Esophagus muscularis mucosa (tissue), 4 donors: Measurements from ENCODE around the gene SND1. TPM values are rescaled to one million over a fixed set of nuclear protein-coding genes. Genes with fewer than 3 reads are reported as not detected.

Experiments
- DNase-seq: peaks from one replicate; pipeline ENCODE4 v3.0.0-alpha.2; 2017; ENCODE audit errors: extremely low spot score
- H3K27ac ChIP-seq, 4 donors: fragments of 200-600 bp; sonication (generic); replicated peaks in 1 of 4; 1 replicate in 3 of 4; 2 replicates in 1 of 4; pipeline ENCODE4 v1.5.1; 2016 to 2019; ENCODE audit warnings: mild to moderate bottlenecking in 1 of 4
- H3K27me3 ChIP-seq, 4 donors: fragments of 200-600 bp; sonication (generic); one replicate each; pipeline versions ENCODE4 v1.5.1 to v1.6.0; 2016 to 2019
- H3K36me3 ChIP-seq, 4 donors: fragments of 200-600 bp; sonication (generic); one replicate each; pipeline ENCODE4 v1.5.1; 2016 to 2019
- H3K4me1 ChIP-seq, 4 donors: fragments of 200-600 bp; sonication (generic); one replicate each; pipeline ENCODE4 v1.5.1; 2016 to 2019
- H3K4me3 ChIP-seq, 4 donors: fragments of 200-600 bp; sonication (generic); 1 replicate in 2 of 4; 2 replicates in 2 of 4; pipeline ENCODE4 v1.5.1; 2016 to 2019; ENCODE audit warnings: mild to moderate bottlenecking in 4 of 4, moderate library complexity in 1 of 4
- H3K9me3 ChIP-seq, 4 donors: fragments of 200-600 bp; sonication (generic); 1 replicate in 3 of 4; 2 replicates in 1 of 4; pipeline ENCODE4 v1.5.1; 2016 to 2019
- CTCF ChIP-seq, 3 experiments: fragments of 200-600 bp in 2 of 3; fragments of 450-650 bp in 1 of 3; sonication (generic) in 2 of 3; IDR thresholded peaks; one replicate each; pipeline ENCODE4 v1.5.1; 2017 to 2019; ENCODE audit warnings: antibody characterized with exemption in 3 of 3, mild to moderate bottlenecking in 2 of 3, moderate library complexity in 1 of 3
- EP300 ChIP-seq: sonication (generic); formaldehyde crosslinking; IDR thresholded peaks from one replicate; pipeline ENCODE4 v1.6.1; 2017; ENCODE audit warnings: antibody characterized with exemption
- POLR2A ChIP-seq: fragments of 450-650 bp; IDR thresholded peaks from one replicate; pipeline ENCODE4 v1.6.1; 2017; ENCODE audit warnings: antibody characterized with exemption, moderate library complexity, mild to moderate bottlenecking, low read depth
- POLR2AphosphoS5 ChIP-seq, 2 donors: sonication (generic); formaldehyde crosslinking; IDR thresholded peaks; one replicate each; pipeline ENCODE4 v1.6.1; 2017; ENCODE audit warnings: antibody characterized with exemption in 2 of 2
- WGBS: methylation state at CpG from one replicate; pipeline ENCODE4 v1.1.5; 2018; 5-methylcytosine and 5-hydroxymethylcytosine counted together
- intact Hi-C: fragments of 100-400 bp; cut with DNase I; formaldehyde crosslinking; loops from one replicate; pipeline ENCODE4 v1.15.1; 2023
- total RNA-seq, 4 donors: library from RNA; depleted of rRNA; stranded (reverse); fragments of >200 nt; gene quantifications; one replicate each; pipeline versions ENCODE4 v1.1.0 to v1.2.1, GENCODE V29; 2016

The SND1 gene
- total RNA-seq, 4 donors from 2014 or later: 71.4 to 91.2 (median 81.3) TPM

- intact Hi-C loops: no loop called here
- H3K27ac ChIP-seq: no peak overlapping the region
- no peak for TF ChIP-seq EP300
- TF ChIP-seq POLR2A: no peak
- no peak for TF ChIP-seq POLR2AphosphoS5 (IDR thresholded peaks at IDR 0.05)
- no peak for TF ChIP-seq CTCF (IDR thresholded peaks at IDR 0.05)
- no peaks in the 10 kb centered on the region for H3K27me3 ChIP-seq
- 77% methylated on average over 3 of the region's 3 CpGs for WGBS
- DNase-seq: no peak
- no peaks in the 10 kb centered on the region for H3K9me3 ChIP-seq
- no peak overlapping the region for H3K4me3 ChIP-seq
- H3K36me3 ChIP-seq: peaks cover 0 to 12% (median 0%) of the 10 kb centered on the region in 4 donors
- peaks cover 8 to 26% (median 12%) of the 10 kb centered on the region in 4 donors for H3K4me1 ChIP-seq
These were observed 7.1 kb downstream of the SND1 start for GRCh38 chr7:127658970-127659630.

- intact Hi-C loops: no loop called here
- TF ChIP-seq POLR2A: no peak
- no peak for TF ChIP-seq POLR2AphosphoS5 (IDR thresholded peaks at IDR 0.05)
- TF ChIP-seq CTCF (IDR thresholded peaks at IDR 0.05): no peak
- no peak for TF ChIP-seq EP300
- Histone ChIP-seq H3K36me3 (peaks cover 0 to 6% (median 0%) of the 10 kb centered on the region in 4 donors), H3K4me1 (peaks cover 0 to 18% (median 4%) of the 10 kb centered on the region in 4 donors), H3K4me3 (no peak overlapping the region), H3K27ac (no peak overlapping the region), H3K9me3 (no peaks in the 10 kb centered on the region), H3K27me3 (no peaks in the 10 kb centered on the region)
- WGBS: 95% methylated on average over 7 of the region's 7 CpGs
- DNase-seq: no peak
These were observed 13.9 kb downstream of the SND1 start for GRCh38 chr7:127665922-127666321.

- Histone ChIP-seq H3K27ac (no peak overlapping the region), H3K4me1 (peaks cover 0 to 18% (median 4%) of the 10 kb centered on the region in 4 donors), H3K4me3 (no peak overlapping the region), H3K36me3 (peaks cover 0 to 4% (median 0%) of the 10 kb centered on the region in 4 donors), H3K9me3 (no peaks in the 10 kb centered on the region), H3K27me3 (no peaks in the 10 kb centered on the region)
- no peak for DNase-seq
- intact Hi-C loops: no loop called here
- TF ChIP-seq EP300 (no peak), POLR2A (no peak), CTCF (IDR thresholded peaks at IDR 0.05) (no peak), POLR2AphosphoS5 (IDR thresholded peaks at IDR 0.05) (no peak)
- WGBS: 92% methylated on average over 4 of the region's 4 CpGs
These were observed 14.6 kb downstream of the SND1 start for GRCh38 chr7:127666602-127667001.

- Histone ChIP-seq H3K4me3 (no peak overlapping the region), H3K36me3 (peaks cover 0 to 4% (median 0%) of the 10 kb centered on the region in 4 donors), H3K27me3 (no peaks in the 10 kb centered on the region), H3K27ac (no peak overlapping the region), H3K4me1 (peaks cover 0 to 18% (median 4%) of the 10 kb centered on the region in 4 donors), H3K9me3 (no peaks in the 10 kb centered on the region)
- no peak for DNase-seq
- intact Hi-C loops: no loop called here
- TF ChIP-seq CTCF (IDR thresholded peaks at IDR 0.05) (no peak), POLR2AphosphoS5 (IDR thresholded peaks at IDR 0.05) (no peak), EP300 (no peak), POLR2A (no peak)
- 77% methylated on average over 3 of the region's 3 CpGs for WGBS
These were observed 15.2 kb downstream of the SND1 start for GRCh38 chr7:127667017-127667670.
